LHCN-M2 (cell line): Measurements from ENCODE around the gene IFNK. TPM values are rescaled to one million over a fixed set of nuclear protein-coding genes. Genes with fewer than 3 reads are reported as not detected.
A peak's percentile ranks its signal among the peaks of the same experiment; 100 is the strongest.

ENCODE experiments used
- DNase-seq: peaks from one replicate; pipeline ENCODE4 v3.0.0-alpha.2; 2012; ENCODE audit warnings: low read depth
- total RNA-seq: library from RNA; depleted of rRNA; stranded (reverse); fragments of >200 nt; gene quantifications from 2 replicates; pipeline ENCODE4 v1.2.3, GENCODE V29; 2014

Gene IFNK
- total RNA-seq, 1 experiment from 2014 or later = not detected

DNA sequence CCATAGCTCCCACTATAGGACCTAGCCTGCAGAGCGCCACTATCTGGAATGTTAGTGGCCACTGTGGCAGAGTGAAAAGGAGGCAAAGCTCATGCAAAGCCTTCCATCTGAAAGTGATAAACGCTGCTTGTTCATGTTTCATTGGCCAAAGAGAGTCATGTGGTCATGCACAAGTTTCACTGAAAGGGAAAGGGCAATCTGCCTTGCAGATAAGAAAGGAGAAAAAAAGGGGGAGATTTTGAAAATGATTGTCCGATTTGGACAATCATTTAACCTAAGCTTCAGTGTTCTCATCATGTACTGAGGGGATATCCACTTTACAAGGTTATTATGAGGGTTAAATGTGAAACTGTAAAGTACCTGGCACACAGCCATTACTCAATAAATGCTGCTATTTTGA, 14.6 kb downstream of the IFNK start:
- no peak for DNase-seq

DNA sequence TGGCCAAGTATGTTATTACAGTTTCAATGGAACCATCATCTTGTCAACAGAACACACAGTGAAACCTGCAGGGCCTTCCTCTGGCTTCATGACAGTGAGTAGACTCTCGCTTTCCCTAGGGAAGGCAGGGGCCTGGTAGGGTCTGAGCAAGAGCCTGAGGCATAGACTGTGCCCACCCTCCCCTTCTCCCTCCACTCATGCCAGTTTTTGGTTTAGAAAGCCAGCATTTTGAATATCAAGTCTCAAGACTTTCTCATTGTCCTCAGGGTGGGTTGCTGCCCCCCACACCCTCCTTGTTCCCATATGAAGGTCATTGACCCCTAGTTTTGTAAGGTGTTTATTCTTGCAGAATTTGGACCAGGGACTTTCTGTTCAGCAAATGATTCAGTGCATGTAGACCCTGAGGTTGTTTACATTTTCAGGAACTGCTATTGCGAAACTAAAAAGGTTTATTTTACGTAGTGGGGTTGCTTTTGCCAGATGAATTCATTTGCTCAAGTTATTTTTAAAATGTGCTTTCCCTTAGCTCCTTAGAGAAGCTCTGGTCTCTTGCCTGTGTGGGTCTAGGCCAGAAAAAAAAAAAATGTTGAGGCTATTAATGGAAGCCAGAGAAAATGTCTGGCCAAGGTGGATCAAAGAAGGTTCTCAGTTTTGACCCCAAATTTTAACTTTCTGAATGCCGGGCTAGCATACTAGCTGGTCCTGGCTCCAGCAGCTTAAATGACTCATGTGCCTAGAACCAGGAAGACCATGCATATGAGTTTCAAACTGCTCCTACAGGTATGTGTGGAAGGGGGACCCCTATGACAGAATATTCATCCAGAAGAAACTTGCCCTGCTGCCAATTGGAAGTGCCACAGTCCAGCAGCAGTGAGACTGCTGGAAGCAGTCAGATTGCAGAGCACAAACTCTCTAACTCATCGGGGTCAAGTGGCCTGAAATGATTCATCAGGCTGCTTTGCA, 15.7 kb downstream of the IFNK start:
- peak; percentile 20 for DNase-seq

DNA sequence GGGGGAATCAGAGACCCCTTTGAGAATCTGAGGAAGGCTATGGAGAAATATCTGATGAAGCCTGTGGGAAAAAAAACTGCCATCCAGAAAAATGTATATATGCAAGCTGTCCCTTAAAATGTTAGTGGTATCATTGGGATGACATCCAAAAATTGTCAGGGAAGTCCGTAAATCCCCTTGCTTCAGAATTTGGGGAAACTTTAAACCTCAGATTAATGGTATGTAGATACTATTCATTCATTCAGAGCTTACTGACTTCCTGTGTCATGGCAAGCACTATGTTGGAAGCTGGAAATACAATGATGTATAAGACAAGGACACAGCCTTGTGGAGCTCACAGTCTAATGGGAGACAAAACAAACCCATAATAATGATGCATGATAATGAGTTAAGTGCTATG, 16.4 kb downstream of the IFNK start:
- DNase-seq = no peak

DNA sequence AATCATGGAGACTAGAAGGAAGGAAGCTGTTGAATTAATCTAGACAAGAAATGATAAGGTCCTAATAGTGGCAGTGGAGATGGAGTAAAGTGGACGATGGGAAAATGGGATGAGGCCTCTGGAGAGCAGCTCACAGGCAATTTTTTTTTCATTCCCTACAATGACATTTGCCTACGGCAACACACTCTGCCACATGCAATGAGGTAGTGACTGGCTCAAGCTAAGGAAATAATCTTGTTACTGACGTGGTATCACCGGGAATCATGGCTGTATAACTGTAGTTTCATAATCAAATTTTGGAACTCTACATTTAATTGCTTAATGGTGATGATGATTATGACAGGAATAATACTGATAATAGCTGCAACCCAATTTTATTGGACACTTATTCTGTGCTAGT, 17.6 kb downstream of the IFNK start:
- DNase-seq = no peak

DNA sequence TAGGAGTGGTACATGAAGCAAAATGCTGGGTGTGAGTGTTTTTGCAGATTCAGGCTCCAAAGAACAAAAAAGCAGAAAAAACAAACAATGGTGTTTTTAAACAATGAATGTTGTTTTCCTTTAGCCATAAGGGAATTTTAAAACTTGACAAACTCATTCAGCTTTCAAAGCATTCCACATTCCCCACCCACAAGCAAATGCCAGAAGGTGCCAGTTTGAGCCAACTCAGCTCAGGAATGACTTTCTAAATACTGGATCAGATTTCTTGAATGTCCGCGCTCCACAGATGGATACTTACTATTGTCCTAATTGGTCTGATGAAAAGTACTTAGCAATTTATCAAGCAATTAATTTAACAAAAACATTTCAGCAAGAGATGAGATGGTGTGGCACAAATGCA, 18.4 kb downstream of the IFNK start:
- peak; percentile 49 for DNase-seq

DNA sequence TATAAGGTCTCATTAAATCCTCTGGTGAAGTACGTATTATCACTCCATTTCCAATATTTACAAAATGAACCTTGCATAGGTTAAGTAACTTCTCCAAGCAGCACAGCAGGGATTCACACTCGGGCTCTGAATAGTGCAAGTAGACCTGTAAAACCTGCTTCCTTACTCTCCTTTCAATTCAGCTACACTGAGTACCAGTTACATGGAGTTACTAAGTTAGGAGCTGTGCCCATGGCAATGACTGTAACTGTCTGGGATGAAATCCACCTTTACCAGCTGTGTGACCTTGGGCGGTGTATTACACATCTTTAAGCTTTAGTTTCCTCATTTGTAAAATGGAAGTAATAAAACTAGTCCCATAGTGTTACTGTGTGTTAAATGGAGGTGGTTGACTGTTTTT, 21.4 kb downstream of the IFNK start:
- no peak for DNase-seq

DNA sequence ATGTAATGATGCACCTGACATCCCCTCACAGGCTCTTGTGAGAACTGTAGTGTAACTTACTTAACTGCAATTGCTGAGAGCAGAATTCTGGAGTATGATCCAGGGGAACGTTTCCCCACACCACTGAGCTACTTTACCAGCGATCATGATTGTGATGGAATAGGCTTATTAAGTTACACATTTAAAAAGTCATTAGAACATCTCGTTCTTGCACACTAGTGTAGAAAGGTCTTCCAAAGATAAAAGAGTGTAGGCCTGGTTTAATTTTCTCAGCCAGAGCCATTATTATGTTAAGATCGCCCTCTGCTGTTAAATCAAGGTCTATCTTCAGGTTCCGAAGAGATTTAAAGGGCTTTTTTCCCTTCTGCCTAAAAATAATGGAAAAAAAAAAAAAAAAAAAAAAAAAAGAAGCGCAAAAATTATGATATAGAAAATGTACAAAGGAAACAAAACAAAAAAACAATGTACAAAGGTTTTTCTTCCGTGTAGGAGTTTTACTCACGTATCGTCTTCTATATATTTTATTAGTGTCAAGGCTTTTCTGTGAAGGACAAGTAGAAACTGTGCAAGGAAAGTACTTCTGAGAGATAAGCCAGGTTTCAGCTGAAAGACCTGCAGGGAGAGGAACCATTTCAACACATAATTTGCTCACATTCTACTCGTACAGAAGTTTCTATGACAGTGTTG, 24.1 kb downstream of the IFNK start:
- DNase-seq = peak; percentile 20

DNA sequence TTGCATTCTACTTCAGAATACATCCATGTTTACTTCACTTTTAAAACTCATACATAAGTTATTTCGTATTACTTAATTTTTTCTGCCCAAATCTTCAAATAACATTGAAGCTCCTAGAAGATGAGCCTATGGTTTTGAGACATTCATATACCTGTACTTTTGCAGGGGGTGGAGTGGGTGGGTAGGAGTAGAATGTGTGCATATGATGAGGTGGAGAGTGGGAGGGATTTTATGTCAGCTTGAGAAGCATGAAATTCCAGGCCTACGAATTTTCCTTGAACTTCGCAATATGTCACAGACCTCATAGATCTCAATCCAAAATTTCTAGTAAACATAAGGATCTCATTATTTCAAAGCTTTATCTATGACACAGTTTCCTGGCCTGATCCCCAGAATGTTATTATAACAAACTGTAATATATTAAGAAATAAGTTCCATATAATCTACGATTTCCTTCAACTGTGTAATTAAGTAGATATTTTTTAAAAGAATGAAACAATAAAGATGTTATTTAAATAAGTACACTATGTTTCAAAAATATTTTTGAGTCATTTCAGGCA, 25.2 kb downstream of the IFNK start:
- DNase-seq = no peak

DNA sequence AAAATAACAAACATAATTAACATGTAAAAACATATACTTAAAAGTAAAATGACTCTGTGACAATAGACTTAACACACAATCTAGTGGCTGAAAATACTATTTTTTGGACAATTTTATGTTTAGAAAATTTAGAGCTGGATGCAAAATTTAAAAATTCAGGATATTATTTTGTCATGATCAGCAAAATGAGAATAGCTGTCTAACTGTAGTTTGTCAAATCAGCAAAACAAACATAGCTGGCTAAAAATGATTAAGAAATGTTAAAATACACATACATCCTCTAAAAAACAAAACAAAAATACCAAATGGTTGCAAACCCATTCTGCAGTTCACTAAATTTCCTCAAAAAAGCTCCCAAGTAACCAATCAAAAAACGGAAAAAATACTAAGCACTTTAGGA, 30.6 kb downstream of the IFNK start:
- no peak for DNase-seq

DNA sequence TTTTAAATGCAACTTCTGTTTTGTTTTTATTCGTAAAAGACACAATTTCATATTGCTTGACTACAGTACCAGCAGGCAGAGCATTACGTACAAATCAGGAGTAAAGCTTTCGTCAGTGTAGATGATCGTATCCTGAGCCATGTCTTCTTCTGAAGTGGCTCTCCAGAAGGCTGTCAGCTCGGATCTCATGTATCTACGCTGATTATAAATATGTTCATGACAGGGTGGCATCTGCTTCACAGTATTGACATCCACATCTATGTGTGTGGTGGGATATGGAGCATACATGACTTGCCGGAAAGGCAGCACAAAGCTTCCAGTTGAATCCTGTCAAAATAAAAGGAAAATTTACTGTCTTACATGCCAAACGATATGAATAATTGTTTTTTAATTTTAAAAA, 32.4 kb downstream of the IFNK start:
- DNase-seq = no peak

DNA sequence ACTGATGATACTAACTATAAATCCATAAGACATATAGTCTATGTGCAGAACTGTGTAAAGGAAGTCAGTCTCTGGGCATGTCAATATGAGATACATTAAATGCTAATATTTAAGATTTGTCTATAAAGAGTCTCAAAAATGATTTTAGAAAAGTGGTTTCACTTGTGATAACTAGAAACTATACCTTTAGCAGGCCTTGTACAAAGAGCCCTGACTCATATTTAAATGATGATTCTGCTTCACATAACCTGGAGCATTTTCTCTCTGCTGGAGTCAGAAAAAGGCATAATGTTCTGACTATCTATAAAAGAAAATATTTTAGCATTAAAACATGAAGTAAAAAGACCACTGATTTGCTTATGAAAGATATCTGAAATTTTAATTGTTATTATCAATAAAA, 34.2 kb downstream of the IFNK start:
- DNase-seq = no peak

DNA sequence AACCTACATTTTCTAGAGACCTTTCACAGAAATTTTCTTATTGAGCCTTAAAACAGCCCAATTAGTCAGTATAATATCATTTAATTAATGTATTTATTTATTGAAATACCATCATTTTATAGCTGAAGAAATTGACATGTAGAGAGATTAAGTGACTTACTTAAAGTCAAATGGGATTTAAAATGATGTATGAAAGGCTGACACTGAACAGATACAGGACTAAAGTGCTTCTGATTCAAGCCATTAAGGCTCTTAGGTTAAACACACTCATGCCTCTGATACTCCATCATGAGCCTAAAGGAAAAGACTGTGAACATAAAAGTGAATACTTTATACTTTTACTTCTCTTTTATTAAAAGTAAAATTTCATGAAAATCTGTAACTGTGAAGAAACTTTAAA, 36.4 kb downstream of the IFNK start:
- DNase-seq = no peak

DNA sequence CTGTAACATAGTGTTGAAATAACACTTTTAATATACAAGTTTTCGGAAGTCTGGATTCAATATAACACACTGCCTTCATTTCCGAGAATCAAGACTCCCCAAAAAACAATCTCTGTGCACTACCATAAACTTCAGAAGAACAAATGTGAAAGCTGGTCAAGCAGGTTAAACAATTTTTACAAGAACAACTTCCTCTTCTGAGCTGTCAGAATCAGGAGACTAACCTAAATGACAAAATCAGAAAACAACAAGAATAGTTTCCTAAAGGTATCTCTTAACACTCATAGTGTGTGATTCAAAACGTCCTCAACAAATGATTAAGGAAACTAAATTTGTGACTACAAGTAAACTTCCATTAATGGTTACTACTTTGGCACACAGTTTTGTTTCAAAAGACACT, 37.6 kb downstream of the IFNK start:
- no peak for DNase-seq

DNA sequence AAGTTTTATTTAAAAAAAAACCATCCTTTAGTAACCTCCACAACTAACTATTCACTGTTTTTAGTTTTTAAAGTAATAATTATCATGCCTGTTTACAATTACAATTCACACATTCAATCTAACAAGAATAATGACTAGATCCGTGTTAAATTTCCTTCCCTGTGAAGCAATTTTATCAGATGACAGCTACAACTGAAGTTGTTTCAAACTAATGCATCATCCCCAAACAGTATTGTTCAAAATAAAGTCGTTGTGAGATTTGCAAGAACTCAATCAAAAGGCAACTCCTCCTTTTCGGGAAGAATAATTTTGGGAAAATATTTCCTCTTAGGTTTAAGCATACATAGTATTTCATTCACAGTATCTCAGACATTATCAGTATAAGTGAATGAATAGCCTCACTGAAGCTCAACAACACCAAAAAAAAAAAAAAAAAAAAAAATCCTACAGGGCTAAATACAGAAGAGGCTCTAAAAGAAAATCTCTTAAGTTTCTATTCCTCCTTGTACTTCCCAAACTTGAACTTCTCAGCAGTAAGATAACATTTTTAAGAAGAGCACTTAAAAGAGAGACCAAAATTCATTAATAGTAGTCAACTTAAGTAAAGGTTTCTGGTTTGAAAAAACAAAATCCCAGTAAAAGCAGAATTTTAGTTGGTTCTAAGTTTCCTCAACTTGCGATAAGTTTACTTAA, 39.8 kb downstream of the IFNK start:
- no peak for DNase-seq

DNA sequence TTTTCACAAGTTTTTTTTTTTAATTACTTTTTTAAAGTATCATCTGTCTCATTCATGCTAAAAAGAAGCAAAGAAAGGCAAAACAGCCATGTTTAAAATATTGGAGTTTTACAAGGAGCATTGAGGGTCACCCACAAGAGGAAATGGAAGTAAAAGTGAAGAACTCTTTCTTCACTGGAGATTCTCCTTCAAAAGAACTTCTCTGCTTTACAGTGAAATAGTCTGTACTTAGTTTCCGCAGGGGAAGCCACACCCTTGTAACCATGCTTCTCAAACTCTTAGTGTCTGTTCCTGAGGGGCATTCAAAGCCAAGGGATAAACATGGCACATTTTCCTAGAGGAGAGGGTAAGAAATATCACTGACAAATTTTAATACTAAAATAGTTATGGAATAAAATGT, 40.6 kb downstream of the IFNK start:
- no peak for DNase-seq

DNA sequence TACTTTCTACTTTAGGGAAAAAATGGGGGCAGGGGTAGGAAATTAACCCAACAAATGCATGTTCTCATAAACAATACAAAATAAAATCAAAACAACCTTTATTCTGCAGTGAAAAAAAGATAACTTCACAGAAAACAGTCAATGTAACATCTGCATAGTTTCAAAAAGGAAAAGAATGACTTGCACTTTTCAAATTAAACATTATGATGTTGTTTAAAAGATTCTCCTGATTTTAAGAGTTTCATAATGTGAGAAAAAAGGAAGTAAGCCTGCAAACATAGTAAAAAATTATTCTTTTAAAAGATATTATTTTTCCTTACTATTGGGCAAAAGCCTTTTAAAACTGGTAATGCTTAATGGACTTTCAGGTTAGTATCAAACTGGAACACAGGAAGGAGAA, 41.6 kb downstream of the IFNK start:
- DNase-seq = no peak

DNA sequence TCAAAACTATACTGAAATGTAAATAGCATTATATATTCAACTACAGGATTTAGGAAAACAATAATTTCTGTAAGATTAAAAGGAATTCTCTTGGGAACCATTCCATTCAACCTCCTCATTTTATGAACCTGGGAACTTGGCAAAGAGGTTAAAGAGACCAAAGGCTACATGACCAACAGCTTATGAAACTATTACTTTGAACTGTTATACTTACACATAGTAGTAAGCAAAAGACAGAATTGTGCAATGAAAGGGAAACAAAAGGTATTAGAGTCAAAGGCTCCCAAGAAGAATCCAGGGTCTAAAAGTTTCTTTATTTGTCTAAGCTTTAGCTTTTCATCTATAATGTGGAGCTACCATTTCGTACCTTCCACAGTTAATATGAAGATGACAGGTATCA, 42.0 kb downstream of the IFNK start:
- DNase-seq = no peak

DNA sequence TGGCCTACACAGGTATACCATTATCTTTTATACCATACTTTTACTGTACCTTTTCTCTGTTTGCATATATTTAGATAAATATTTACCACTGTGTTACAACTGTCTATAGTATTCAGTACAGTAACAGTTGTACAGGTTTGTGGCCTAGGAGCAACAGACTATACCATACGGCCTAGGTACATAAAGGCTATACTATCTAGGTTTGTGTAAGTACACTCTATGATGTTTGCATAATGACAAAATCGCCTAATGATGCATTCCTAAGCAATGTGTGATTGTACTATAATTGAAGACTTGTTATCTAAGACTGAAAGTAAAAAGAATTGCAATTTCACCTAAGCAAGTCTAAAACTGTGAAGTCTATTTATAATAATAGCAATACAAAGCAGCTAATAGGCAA, 45.3 kb downstream of the IFNK start:
- DNase-seq = no peak

DNA sequence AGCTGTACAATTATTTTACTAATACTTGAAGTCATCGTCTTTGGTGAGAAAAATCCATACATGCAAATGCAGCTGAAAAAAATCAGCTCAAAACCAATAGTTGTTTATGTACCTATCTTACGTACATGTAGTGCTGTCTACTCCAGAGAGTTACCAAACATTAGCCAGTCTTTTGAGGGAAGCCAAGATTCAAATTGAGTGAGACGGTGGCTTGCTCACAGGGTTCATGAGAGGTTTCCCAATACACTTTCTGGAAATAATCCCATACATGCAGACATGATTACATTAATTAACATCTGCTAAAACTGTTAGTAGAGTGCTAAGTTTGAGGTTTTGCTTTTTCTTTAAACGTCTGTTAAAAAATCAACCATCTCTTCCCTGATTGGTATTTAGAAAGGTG, 46.9 kb downstream of the IFNK start:
- DNase-seq = no peak

DNA sequence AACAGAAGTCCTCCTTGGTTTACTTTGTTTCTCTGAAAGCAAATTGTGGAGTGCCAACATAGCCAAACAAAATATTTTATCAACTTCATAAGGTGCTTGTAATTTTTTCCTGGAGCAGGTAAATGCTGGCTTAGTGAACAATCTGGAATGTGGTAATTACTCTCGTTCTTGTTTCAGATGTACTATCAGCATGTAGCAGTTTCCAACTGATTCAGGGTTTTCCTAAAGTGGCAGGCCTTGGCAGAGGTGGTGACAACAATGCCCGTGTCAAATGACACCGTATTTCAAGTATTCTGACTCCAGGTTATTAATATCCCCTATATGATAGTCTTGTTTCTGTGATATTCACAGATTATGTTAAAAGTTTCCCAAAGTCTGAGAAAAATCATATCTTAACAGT, 48.0 kb downstream of the IFNK start:
- DNase-seq = no peak

DNA sequence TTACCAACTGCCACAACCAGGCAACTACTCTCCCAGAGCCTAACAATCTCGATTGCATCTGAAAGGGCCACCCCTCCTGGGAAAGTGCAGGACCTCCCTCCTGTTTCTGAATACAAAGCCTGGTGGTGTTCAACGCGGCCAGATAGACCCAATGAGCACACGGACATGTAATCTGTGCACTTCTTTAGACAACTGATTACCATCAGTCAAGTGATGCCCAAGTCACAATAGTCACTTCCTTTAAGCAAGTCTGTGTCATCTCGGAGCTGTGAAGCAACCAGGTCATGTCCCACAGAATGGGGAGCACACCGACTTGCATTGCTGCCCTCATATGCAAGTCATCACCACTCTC, 48.5 kb downstream of the IFNK start:
- DNase-seq = peak; percentile 54

DNA sequence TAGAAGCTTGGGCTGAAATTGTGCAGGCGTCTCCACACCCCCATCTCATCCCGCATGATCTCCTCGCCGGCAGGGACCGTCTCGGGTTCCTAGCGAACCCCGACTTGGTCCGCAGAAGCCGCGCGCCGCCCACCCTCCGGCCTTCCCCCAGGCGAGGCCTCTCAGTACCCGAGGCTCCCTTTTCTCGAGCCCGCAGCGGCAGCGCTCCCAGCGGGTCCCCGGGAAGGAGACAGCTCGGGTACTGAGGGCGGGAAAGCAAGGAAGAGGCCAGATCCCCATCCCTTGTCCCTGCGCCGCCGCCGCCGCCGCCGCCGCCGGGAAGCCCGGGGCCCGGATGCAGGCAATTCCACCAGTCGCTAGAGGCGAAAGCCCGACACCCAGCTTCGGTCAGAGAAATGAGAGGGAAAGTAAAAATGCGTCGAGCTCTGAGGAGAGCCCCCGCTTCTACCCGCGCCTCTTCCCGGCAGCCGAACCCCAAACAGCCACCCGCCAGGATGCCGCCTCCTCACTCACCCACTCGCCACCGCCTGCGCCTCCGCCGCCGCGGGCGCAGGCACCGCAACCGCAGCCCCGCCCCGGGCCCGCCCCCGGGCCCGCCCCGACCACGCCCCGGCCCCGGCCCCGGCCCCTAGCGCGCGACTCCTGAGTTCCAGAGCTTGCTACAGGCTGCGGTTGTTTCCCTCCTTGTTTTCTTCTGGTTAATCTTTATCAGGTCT, 49.0 kb downstream of the IFNK start, which contains the start of gene C9orf72:
TSS of gene C9orf72 (minus strand) at position 564 of the 716 bp plus-strand sequence. CDS start 6,361 bp downstream, outside the sequence.
- peak; percentile 63 for DNase-seq
